Activated T-cell treated with anti-CD3 and anti-CD28 coated beads, Interleukin-2, amount 50 U/mL, for 72 hours (primary cell): Measurements from ENCODE around the gene TMEM86A. TPM values are rescaled to one million over a fixed set of nuclear protein-coding genes. Genes with fewer than 3 reads are reported as not detected.

Experiments used
- total RNA-seq, 2 donors: library from RNA; stranded (reverse); gene quantifications; one replicate each; pipeline ENCODE4 v1.2.3, GENCODE V29; 2022

Gene TMEM86A
- total RNA-seq, 2 donors from 2014 or later: 1.0 to 1.8 TPM

Other genes starting within 250 kb of the TMEM86A start
- gene LDHAL6A, start 242.9 kb upstream of the TMEM86A start, total RNA-seq: not detected
- 10 to 100 TPM; 48.3 to 59.0 TPM for gene TSG101, start 171.8 kb upstream of the TMEM86A start, total RNA-seq
- gene UEVLD, start 110.0 kb upstream of the TMEM86A start, total RNA-seq: 10 to 100 TPM; 17.5 to 24.3 TPM
- 1 to 10 TPM; 1.0 to 3.1 TPM for gene MISFA, start 99.0 kb upstream of the TMEM86A start, total RNA-seq
- gene SPTY2D1, start 64.4 kb upstream of the TMEM86A start, total RNA-seq: 10 to 100 TPM; 23.1 to 25.3 TPM
- gene IGSF22, start 27.4 kb downstream of the TMEM86A start, total RNA-seq: under 1 TPM; 0.34 to 0.39 TPM
- not detected for gene PTPN5, start 93.0 kb downstream of the TMEM86A start, total RNA-seq
- not detected for gene MRGPRX1, start 240.6 kb downstream of the TMEM86A start, total RNA-seq